Endothelial cell of umbilical vein (primary cell): ENCODE measurements around the gene BGN. TPM values are rescaled to one million over a fixed set of nuclear protein-coding genes. Genes with fewer than 3 reads are reported as not detected.

ENCODE experiments used
- BruUV-seq: library from RNA; stranded (reverse); fragments of 400-500 nt; replicated peaks from 2 replicates; lab custom pipeline; 2021; lab: Mats Ljungman, UMichigan
- CTCF ChIA-PET: fragments of 300-600, 350-600 bp; sonication (Branson Sonifier 250); formaldehyde crosslinking; loops from one replicate; lab custom pipeline; 2021; ENCODE audit warnings: antibody characterized with exemption, inconsistent platforms; lab: Charles Lee
- POLR2A ChIA-PET: fragments of 300-600, 350-600 bp; sonication (Branson Sonifier 250); formaldehyde crosslinking; loops from one replicate; lab custom pipeline; 2021; ENCODE audit warnings: antibody characterized with exemption, inconsistent platforms; lab: Charles Lee
- DNase-seq: peaks from one replicate; pipeline ENCODE4 v3.0.0-alpha.2; 2011; ENCODE audit warnings: low read depth, low spot score
- FAIRE-seq: peaks from 2 replicates; lab custom pipeline; 2011; peaks lifted over from hg19 to GRCh38; lab: Jason Lieb, UNC
- H2AFZ ChIP-seq: 2 replicates; pipeline ENCODE4 v1.6.0; 2012; ENCODE audit warnings: low read depth, low read length, control low read depth, inconsistent platforms
- H3K27ac ChIP-seq: 2 replicates; pipeline ENCODE4 v1.5.1; 2011; ENCODE audit warnings: low read depth, mild to moderate bottlenecking, control low read depth, low read length, moderate library complexity; ENCODE audit not compliant: insufficient read depth
- H3K27me3 ChIP-seq, 2 experiments: 2 replicates each; pipeline versions ENCODE4 v1.6.0 to v1.6.1; 2011; ENCODE audit warnings: low read length in 2 of 2, mixed read lengths in 1 of 2; ENCODE audit not compliant: control insufficient read depth in 2 of 2, insufficient read depth in 2 of 2
- H3K36me3 ChIP-seq, 2 experiments: 2 replicates in 1 of 2; 3 replicates in 1 of 2; pipeline ENCODE4 v1.5.1; 2011; ENCODE audit warnings: low read length in 2 of 2, mild to moderate bottlenecking in 1 of 2, moderate library complexity in 1 of 2; ENCODE audit not compliant: control insufficient read depth in 2 of 2, insufficient read depth in 2 of 2; ENCODE audit errors: extremely low read depth in 1 of 2
- H3K4me1 ChIP-seq: 3 replicates; pipeline ENCODE4 v1.5.1; 2011; ENCODE audit warnings: mild to moderate bottlenecking, low read length; ENCODE audit not compliant: control insufficient read depth, insufficient read depth; ENCODE audit errors: extremely low read depth
- H3K4me2 ChIP-seq: 2 replicates; pipeline ENCODE4 v1.6.1; 2011; ENCODE audit warnings: low read length, control low read depth, mixed read lengths; ENCODE audit not compliant: insufficient read depth
- H3K4me3 ChIP-seq, 3 experiments: fragments of 200-600 bp in 1 of 3; sonication (generic), shearing (Covaris generic) in 1 of 3; replicated peaks in 1 of 3; 2 replicates each; pipeline ENCODE4 v1.5.1; 2011 to 2016; ENCODE audit warnings: control low read depth in 3 of 3, low read length in 3 of 3, mild to moderate bottlenecking in 2 of 3, inconsistent platforms in 1 of 3, low read depth in 1 of 3, moderate library complexity in 1 of 3; ENCODE audit not compliant: insufficient read depth in 1 of 3
- H3K79me2 ChIP-seq: 2 replicates; pipeline ENCODE4 v1.6.0; 2012; ENCODE audit warnings: low read length, inconsistent platforms; ENCODE audit not compliant: control insufficient read depth, insufficient read depth
- H3K9ac ChIP-seq: replicated peaks from 2 replicates; pipeline ENCODE3; 2011; ENCODE audit warnings: low read length, control low read depth; ENCODE audit not compliant: insufficient read depth; ENCODE audit errors: extremely low read depth
- H3K9me1 ChIP-seq: replicated peaks from 3 replicates; pipeline ENCODE4 v1.6.0; 2011; ENCODE audit warnings: mild to moderate bottlenecking, low read length; ENCODE audit not compliant: control insufficient read depth, insufficient read depth; ENCODE audit errors: extremely low read depth
- H3K9me3 ChIP-seq: replicated peaks from 2 replicates; pipeline ENCODE4 v1.5.1; 2012; ENCODE audit warnings: low read length, inconsistent platforms; ENCODE audit not compliant: control insufficient read depth, insufficient read depth
- H4K20me1 ChIP-seq: replicated peaks from 2 replicates; pipeline ENCODE3; 2011; ENCODE audit warnings: mild to moderate bottlenecking, low read length; ENCODE audit not compliant: control insufficient read depth, insufficient read depth; ENCODE audit errors: extremely low read depth
- EZH2 ChIP-seq: IDR thresholded peaks from 2 replicates; pipeline ENCODE4 v1.6.1; 2012; ENCODE audit warnings: borderline replicate concordance, low read depth, mild to moderate bottlenecking, moderate library complexity, low read length, inconsistent platforms; ENCODE audit not compliant: severe bottlenecking
- FOS ChIP-seq: IDR thresholded peaks from 2 replicates; pipeline ENCODE4 v1.6.1; 2011; ENCODE audit warnings: mild to moderate bottlenecking, low read length, moderate library complexity, borderline replicate concordance; ENCODE audit not compliant: insufficient read depth
- GATA2 ChIP-seq: IDR thresholded peaks from 2 replicates; pipeline ENCODE4 v1.7.0; 2011; ENCODE audit warnings: low read depth, mild to moderate bottlenecking, moderate library complexity, mixed read lengths, low read length; ENCODE audit not compliant: insufficient read length, insufficient read depth
- JUN ChIP-seq: IDR thresholded peaks from 2 replicates; pipeline ENCODE4 v1.6.1; 2011; ENCODE audit warnings: borderline replicate concordance, low read depth; ENCODE audit not compliant: insufficient read length, insufficient read depth
- MAX ChIP-seq: IDR thresholded peaks from 2 replicates; pipeline ENCODE4 v1.6.1; 2011; ENCODE audit not compliant: insufficient read depth, insufficient read length
- MYC ChIP-seq: IDR thresholded peaks from one replicate; pipeline ENCODE4 v1.6.1; 2011; ENCODE audit warnings: mild to moderate bottlenecking, low read depth, low read length
- POLR2A ChIP-seq: IDR thresholded peaks from 2 replicates; pipeline ENCODE4 v1.6.1; 2012; ENCODE audit warnings: low read depth, mild to moderate bottlenecking, control low read depth, low read length
- POLR2AphosphoS5 ChIP-seq: IDR thresholded peaks from 2 replicates; pipeline ENCODE4 v1.6.1; 2012; ENCODE audit warnings: low read depth, mild to moderate bottlenecking, control low read depth, low read length, moderate library complexity; ENCODE audit not compliant: insufficient read depth
- dilution Hi-C: fragments of 300-500 bp; cut with MboI; formaldehyde crosslinking; loops from one replicate; pipeline ENCODE4 v1.15.0; 2019; ENCODE audit warnings: low sequenced_read_pairs; ENCODE audit not compliant: extremely low pct_ligation_motif_present
- intact Hi-C: fragments of 100-400 bp; cut with micrococcal nuclease; formaldehyde crosslinking; loops from one replicate; pipeline ENCODE4 v1.10.0; 2022
- polyA plus RNA-seq, 4 experiments: library from polyadenylated mRNA; depleted of rRNA in 3 of 4; stranded (reverse) in 3 of 4; unstranded in 1 of 4; fragments of >200 nt; gene quantifications; 2 replicates each; pipeline versions ENCODE4 v1.2.1 to v1.2.3, GENCODE V29; 2011 to 2012; ENCODE audit warnings: missing spikeins in 1 of 4
- total RNA-seq: library from RNA; stranded (reverse); gene quantifications from 2 replicates; pipeline ENCODE4 v1.2.3, GENCODE V29; 2021
- TF ChIP-seq, protein P1 (sequence below), 2 donors: IDR thresholded peaks; 1 replicate in 1 of 2; 2 replicates in 1 of 2; pipeline ENCODE4 v1.5.1; 2011; ENCODE audit warnings: low read length in 2 of 2, mild to moderate bottlenecking in 2 of 2, moderate library complexity in 2 of 2, control low read depth in 1 of 2, inconsistent platforms in 1 of 2, low read depth in 1 of 2; ENCODE audit not compliant: insufficient read depth in 1 of 2; ENCODE audit errors: extremely low read depth in 1 of 2

The BGN gene
- total and polyA plus RNA-seq, 2 donors (not counting 3 experiments of a cell fraction or from before 2014, with no cell fraction given) = 479 to 879 TPM

DNA sequence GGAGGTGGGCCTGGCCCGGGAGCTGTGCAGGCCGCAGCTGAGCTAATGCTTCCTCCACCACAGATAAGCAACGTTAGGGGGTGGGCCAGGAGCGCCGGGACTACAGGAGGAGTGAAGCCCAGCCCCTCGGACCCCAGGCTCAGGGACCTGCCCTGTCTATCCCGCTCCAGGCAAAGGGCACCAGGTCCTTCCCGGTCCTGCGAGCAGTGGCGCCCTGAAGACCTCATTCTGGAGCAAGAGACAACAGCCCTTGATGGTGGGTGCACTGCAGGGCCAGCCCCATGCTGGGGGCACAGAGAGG is 48.2 kb upstream of the BGN start:
- no peaks in the 10 kb centered on the region for H3K4me1 ChIP-seq
- no peaks in the 10 kb centered on the region for H4K20me1 ChIP-seq
- H3K9ac ChIP-seq = no peak overlapping the region
- ChIA-PET POLR2A (no interaction called here), CTCF (interaction anchor here (1.5 kb wide), 1 partner anchor 14 kb away, joined by 4 read pairs; no protein-coding TSS in a partner anchor)
- no peaks in the 10 kb centered on the region for H3K9me1 ChIP-seq
- H3K27ac ChIP-seq = no peak overlapping the region
- H3K4me3 ChIP-seq = no peak overlapping the region
- no peak overlapping the region for H2AFZ ChIP-seq
- FAIRE-seq (no peak), DNase-seq (no peak)
- intact Hi-C loops = no loop called here
- no peak overlapping the region for H3K4me2 ChIP-seq
- no peaks in the 10 kb centered on the region for H3K79me2 ChIP-seq
- no TSS peak for BruUV-seq
- dilution Hi-C loops = no loop called here
- TF ChIP-seq JUN = no peak
- TF ChIP-seq POLR2A = no peak
- no peaks in the 10 kb centered on the region for H3K9me3 ChIP-seq
- H3K27me3 ChIP-seq = no peaks in the 10 kb centered on the region
- no peaks in the 10 kb centered on the region for H3K36me3 ChIP-seq

DNA sequence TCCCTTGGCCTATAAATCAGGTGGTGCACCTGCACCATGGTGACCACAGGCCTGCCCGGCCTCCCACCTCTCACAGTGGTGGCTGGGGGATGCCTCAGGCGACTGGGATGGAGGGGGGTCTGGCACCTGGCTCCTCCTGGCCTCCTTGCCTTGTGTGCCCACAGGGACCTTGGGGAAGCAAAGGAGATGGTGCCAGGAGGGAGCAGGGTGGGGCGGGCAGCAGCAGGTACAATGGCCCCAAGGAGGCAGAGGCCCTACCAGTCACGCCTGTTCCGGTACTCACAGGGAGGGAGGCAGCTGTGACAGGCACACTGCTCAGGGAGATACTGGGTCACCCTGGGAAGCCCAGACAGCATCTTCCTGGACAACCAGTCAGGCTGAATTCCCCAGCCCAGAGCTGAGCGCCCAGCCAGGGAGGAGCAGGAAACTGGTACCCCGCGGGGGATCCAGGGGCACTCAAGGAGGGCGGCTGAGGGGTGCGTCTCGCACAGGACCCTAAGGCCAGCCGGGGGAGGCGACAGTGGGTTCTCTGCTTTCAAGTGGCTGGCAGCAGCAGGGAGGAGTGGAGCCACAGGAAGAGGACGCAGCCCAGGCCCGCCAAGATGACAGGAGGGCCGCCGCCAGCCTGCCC is 47.7 kb upstream of the BGN start:
- dilution Hi-C loops = no loop called here

More for the DNA sequence above, 47.7 kb upstream of the BGN start:
- TF ChIP-seq POLR2AphosphoS5 (no peak), MAX (no peak), MYC (no peak), GATA2 (no peak), FOS (no peak), JUN (no peak), EZH2 (no peak), POLR2A (no peak)
- TF ChIP-seq, protein P1, sequence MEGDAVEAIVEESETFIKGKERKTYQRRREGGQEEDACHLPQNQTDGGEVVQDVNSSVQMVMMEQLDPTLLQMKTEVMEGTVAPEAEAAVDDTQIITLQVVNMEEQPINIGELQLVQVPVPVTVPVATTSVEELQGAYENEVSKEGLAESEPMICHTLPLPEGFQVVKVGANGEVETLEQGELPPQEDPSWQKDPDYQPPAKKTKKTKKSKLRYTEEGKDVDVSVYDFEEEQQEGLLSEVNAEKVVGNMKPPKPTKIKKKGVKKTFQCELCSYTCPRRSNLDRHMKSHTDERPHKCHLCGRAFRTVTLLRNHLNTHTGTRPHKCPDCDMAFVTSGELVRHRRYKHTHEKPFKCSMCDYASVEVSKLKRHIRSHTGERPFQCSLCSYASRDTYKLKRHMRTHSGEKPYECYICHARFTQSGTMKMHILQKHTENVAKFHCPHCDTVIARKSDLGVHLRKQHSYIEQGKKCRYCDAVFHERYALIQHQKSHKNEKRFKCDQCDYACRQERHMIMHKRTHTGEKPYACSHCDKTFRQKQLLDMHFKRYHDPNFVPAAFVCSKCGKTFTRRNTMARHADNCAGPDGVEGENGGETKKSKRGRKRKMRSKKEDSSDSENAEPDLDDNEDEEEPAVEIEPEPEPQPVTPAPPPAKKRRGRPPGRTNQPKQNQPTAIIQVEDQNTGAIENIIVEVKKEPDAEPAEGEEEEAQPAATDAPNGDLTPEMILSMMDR (IDR thresholded peaks at IDR 0.05; ENCODE audit: extremely low read depth in 1 of 2, insufficient read depth in 1 of 2, low read depth in 1 of 2, low read length in 2 of 2) = no peak
- no TSS peak for BruUV-seq
- Histone ChIP-seq H3K9me1 (no peaks in the 10 kb centered on the region), H3K4me3 (no peak overlapping the region), H3K9me3 (no peaks in the 10 kb centered on the region), H3K4me1 (no peaks in the 10 kb centered on the region), H4K20me1 (no peaks in the 10 kb centered on the region), H3K4me2 (no peak overlapping the region), H3K79me2 (no peaks in the 10 kb centered on the region), H2AFZ (no peak overlapping the region), H3K27ac (no peak overlapping the region), H3K9ac (no peak overlapping the region), H3K27me3 (no peaks in the 10 kb centered on the region), H3K36me3 (no peaks in the 10 kb centered on the region)
- POLR2A ChIA-PET = no interaction called here
- intact Hi-C loops = no loop called here
- DNase-seq (no peak), FAIRE-seq (no peak)
- CTCF ChIA-PET = interaction anchor here (1.5 kb wide), 1 partner anchor 14 kb away, joined by 4 read pairs; no protein-coding TSS in a partner anchor
